ENCODE data around the gene OR4D6. TPM values are rescaled to one million over a fixed set of nuclear protein-coding genes. Genes with fewer than 3 reads are reported as not detected.

OR4D6 gene
- total RNA-seq, 1 donor from 2014 or later, result not detected

Other genes starting within 250 kb of the OR4D6 start
- not detected in 2 replicates for gene MPEG1, start 244.0 kb upstream of the OR4D6 start, total RNA-seq
- not detected in 2 replicates for gene OR5AN1, start 98.1 kb upstream of the OR4D6 start, total RNA-seq
- gene OR5A2, start 30.5 kb upstream of the OR4D6 start, total RNA-seq, result not detected in 2 replicates
- not detected in 2 replicates for gene OR5A1, start 20.5 kb upstream of the OR4D6 start, total RNA-seq
- not detected in 2 replicates for gene OR4D10, start 16.4 kb downstream of the OR4D6 start, total RNA-seq
- not detected in 2 replicates for gene OR4D11, start 46.6 kb downstream of the OR4D6 start, total RNA-seq
- not detected in 2 replicates for gene OR4D9, start 54.6 kb downstream of the OR4D6 start, total RNA-seq
- gene OSBP, start 158.8 kb downstream of the OR4D6 start, total RNA-seq, result 37.1 and 62.6 TPM in 2 replicates
- 4.2 and 10.1 TPM in 2 replicates for gene PATL1, start 212.1 kb downstream of the OR4D6 start, total RNA-seq